Measurements from ENCODE around the gene MAGEB17.
"Not testable (repeated sequence)": the region's sequence is repeated elsewhere in the genome, so short reads cannot be mapped to it uniquely, and the experiment has no call there.

MAGEB17 gene, protein sequence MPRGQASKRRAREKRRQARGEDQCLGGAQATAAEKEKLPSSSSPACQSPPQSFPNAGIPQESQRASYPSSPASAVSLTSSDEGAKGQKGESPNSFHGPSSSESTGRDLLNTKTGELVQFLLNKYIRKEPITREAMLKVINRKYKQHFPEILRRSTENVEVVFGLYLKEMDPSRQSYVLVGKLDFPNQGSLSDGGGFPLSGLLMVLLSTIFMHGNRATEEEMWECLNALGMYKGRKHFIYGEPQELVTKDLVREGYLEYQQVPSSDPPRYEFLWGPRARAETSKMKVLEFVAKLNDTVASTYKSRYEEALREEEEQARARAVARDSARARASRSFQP

DNA sequence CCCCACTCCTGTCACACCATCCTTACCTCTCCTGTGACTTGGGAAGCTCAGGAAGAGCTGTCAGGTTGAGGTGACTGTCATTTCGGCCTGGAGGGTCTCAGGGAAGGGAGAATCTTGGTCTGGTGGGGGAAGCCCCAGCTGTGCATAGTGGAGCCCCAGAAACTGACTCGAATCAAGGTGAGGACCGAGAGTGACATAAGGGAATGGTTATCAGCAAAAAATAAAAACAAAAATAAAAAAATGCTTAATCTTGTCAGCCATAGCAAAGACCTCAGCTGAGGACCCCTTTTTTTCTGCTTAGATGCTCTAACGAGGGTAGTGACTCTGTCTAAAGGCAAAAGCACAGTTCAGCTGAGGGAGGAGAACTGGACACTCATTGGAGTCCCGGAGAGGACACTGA, at the start of gene MAGEB17:
Gene MAGEB17, plus strand, starts transcription at position 301 of the 400 bp plus-strand sequence. CDS start 2,902 bp downstream, outside the sequence.
- no peak for DNase-seq

DNA sequence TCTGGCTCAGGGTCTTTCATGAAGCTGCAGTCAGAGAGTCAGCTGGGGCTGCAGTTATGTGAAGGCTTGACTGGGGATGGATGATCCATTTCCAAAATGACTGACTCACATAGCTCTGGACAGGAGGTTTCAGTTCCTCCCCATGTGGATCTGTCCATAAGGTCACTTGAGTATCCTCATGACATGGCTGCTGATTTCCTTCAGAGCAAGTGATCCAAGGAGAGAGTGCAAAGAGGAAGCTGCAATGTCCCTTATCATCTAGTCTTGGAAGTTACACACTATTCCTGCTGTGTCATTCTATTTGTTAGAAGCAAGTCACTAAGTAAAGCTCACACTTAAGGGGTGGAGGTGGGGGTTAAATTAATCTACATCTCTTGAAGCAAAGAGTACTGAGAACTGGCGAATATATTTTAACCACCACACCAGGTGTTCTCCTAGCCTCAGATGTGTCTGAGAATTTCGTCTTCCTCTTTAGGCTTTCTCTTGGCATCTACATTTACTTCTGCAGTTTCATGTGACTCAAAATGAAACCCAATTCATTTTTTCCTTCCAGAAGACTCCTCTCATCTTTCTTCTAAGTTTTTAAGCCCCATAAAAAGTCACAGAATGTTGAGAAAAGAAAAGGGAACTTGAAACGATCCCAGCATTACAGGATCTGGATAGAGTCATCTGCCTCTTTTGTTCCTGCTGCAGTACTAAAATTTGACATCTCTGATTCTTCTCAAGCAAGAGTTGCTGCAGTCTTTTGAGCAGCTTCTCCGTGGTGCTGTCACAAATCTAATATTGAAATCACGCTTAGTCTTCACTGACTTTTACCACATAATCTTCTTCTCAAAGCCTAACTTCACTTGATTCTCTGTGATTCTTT, 47.7 kb upstream of the MAGEB17 start:
- DNase-seq = no peak

DNA sequence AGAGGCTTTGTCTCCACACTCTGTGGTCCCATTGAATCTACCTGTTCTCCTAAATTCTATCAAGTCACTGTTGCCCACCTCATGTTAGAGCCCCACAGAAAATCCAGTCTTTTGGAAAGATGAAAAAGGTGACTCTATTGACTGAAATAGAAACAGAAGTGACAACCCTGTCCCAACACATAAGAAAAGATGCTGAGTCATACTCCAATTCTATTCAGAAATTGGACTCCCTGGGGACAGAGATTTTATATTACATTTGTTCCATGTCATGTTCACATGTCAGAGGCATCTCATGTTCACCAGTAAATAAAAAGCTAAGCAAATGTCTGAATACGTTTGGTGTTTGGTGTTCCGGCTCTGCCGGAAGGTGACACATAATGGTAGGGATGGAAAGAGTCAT, 46.9 kb upstream of the MAGEB17 start:
- DNase-seq = no peak

DNA sequence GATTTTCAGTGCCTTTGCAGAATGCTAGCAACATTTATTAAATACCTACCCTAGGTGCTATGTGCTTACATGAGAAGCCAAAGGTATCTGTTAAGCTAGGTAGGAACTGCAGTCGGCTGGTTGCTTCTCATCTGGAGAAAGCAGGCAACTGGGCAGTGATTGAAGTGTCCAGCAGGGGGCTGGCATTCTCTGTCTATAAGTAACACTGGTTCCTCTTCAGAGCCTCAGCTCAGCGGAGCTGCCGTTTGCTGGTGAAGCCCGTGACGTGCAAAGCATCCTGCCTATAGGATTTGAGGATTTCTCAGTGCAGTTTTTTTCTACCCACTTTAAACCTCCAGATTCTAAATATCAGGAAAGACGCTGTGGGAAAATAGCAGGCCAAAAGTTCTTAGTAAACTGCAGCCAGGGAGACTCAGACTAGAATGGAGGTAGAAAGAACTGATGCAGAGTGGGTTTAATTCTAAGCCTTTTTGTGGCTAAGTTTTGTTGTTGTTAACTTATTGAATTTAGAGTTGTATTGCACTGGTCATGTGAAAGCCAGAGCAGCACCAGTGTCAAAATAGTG, 44.0 kb upstream of the MAGEB17 start, which contains the start of gene GRPR:
Gene GRPR, plus strand, starts transcription at position 344 of the 565 bp plus-strand sequence. CDS start 389 bp downstream, outside the sequence.
- DNase-seq = peak; percentile 64

DNA sequence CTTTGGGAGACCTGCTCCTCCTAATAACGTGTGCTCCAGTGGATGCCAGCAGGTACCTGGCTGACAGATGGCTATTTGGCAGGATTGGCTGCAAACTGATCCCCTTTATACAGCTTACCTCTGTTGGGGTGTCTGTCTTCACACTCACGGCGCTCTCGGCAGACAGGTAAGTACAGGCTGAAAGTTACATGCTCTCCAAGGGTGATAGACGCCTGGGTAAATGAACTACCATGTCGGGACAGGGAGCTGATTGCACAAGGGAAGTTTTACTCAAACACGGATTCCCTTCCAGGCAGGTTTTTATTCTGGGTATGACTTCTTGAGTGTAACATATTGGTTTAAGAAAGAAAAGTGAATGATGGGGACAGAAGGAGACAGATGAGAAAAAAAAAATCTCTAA, 43.1 kb upstream of the MAGEB17 start:
- DNase-seq = no peak

DNA sequence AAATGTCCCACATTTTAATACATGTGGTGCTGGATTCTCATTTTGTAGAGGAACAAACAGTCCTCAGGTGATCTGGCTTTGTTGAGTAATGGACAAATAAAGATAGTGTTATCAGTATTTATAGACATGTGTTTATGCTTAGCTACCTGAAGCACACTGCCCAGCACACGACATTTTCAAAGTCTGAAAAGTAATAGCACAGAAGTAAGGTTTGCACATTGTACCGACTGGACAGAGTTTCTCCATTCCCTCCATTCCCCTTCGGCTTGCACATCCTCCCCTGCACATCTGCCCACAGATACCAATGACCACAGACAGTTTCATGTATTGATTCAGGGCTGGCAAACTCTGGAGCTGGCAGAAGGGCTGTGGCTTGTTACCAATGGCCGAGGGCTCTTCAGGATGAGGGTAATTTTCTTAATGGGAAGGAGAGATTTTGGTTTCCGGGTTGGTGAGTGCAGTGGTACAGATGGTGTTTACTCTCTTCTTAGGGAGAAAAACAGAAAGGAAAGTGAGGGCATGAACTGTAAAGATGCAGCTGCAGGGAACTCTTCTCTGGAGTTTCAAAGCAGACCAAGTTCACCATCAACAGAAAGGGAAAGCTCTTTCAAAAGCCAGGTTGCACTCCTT, 41.6 kb upstream of the MAGEB17 start:
- DNase-seq = no peak

DNA sequence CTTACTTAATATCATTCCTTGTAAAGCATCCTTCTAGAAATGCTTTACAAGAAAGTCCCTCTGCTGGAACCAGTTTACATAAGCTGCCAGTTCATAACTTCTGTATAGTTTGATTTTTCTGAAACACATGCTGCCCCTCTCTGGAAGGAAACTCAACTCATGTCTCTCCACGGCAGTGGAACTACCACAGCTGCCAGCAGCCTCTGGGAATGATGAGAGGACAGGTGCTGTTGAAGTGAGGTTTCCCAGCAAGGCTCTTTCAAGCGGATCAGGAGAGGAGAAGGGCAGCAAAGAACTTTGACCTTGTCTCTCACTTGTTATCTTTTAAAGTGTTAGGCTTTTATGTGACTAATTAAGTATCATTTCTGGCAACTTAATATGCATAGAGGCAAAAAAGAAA, 36.6 kb upstream of the MAGEB17 start:
- DNase-seq = no peak

DNA sequence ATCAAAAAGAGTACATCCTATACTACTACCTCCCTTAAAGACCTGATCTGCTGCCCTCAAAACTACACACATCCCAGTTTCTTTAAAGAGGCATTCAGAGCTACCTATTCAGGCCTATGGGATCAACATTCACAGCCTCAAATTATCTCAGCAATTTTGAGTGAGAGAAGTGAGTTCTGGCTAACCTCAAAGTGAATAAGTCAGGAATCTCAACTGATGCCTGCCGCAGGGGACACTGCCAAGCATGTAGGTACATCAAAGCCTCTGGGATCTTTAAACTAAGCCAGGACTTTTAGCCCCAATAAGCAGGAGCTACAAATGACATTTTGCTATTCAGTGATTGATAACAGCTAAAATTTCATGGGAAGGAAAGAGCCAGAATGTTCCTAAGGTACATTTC, 32.3 kb upstream of the MAGEB17 start:
- DNase-seq = no peak

DNA sequence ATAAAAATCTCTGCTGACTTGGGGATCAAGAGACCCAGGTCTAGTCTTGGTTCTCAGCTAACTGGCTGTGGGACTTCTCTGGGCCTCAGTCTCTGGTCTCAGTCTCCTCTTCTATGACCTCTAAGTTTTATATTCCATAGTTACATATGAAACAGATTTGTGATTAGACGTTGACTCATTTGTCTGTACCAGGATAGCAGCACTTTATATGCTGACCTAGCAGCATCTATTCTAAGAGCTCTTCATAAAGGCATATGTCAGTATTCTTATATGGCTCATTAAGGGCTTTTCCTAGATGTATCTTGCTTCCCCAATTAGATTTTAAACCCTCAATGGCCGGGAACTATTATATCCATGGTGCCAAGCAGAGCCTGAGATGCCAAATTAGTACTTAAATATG, 31.2 kb upstream of the MAGEB17 start:
- no peak for DNase-seq

DNA sequence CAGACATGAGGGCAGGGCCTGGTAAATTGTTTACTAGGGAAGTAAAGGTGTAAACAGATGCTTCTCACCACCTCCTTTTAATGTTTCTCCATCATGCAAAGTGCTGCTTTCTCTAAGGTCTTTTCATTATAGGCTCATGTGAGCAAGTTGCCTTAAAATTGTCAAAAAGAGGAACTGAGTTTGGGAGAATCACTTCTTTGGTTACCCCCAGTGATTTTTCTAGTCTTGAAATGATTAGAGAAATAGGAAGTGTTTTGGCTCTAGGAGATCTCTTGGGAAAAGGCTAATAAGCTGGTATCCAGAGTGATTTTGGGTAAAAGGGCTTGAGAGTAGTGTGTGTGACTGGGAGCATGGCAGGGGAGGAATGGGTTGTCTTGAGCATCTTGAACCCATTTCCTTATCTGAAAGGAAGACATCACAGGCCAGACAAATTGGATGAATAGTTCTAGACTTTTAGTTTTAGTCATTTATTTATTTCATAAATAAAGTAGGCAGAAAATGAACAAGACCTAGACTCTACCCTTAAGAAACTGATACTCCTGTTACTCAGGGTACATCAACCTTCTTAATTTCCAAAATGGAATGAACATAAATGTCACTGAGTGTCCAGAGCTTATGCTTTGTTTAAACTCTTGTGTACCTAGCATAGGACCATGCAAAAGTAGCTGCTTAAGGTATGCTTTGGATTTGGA, 29.7 kb upstream of the MAGEB17 start:
- no peak for DNase-seq

DNA sequence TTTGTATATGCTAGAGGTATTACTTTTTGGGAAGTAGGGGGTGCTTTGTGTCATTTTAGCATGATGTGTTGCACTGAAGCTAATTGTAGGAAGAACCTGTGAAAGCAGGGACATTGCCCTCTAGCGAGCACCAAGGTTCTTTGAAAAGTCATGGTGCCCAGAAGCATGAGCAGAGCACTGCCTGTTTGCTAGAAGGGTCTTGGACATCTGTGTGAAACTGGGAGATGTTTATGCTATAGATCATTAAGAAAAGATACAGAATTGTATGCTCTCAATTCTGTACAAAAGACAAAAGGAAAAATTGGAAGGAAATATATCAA, 29.2 kb upstream of the MAGEB17 start:
- DNase-seq = no peak

DNA sequence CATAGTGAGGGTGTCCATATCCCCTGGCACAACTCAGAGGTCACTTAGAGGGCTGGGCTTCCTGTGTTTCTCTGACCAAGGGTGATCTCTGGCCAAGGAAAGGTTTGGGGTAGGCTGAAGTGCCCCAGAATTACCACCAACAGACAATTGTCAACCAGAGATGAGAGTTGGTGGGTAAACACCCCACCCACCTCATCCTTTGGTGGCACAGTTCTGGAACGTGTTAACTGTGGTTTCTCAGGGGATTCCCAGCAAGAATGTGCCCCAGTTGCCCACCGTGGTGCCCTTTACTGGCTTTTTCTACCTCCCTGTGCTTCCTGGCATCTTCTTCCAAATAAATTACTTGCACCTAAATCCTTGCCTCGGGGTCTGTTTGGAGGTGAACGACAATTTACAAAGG, 26.8 kb upstream of the MAGEB17 start:
- DNase-seq = no peak

DNA sequence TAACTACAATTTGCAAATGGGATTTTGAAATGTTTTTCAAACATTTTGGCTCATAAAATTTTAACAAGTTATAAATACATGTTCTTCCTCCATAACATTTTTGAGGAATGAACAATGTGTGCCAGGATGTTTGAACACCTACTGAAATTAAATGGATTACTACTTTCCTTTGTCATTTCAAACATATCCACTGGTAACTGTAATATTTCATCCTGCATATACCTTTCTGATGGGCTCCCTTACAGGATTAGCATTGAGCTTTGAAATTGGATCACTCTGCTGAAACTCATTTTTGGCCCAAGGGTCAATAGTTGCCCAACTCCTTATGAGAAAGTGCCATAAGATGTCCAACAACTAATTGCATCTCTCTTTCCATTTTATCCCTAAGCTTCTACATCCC, 26.3 kb upstream of the MAGEB17 start:
- DNase-seq = no peak

DNA sequence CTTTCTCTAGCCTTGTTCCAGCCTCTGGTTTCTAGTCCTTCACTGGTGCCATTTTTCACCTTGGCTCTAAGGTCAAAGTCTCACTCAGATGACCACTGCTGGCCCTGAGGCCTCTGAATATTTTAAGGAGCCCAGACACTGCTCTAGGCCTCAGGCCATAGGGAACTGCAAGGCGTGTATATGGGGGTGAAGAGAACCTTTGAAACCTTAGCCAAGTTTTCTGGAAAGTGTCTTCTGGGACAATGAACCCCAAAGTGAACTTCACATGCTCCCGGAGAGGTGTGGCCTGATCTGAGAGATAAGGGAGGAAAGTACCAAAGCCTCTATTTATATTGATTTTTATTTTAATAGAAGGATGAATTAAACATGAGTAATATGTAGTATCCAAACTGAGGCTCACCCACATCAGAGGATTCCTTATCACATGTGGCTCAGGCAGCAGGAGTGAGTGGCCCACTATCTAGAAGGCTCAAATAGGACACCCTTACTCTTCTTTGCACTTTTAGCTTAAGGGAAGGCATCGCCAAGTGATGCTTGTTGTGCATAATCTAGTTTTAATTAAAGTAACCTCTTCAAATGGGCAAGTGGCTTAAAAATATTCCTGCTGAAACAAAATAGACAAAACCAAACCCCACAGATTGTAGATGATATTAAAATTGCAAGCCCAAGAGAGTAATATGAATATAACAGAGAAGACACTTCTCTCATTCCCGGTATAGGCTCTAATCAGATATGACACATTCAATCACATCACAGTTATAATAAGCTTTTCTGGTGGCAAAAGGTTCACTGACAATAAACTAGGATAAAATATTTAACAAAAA, 25.6 kb upstream of the MAGEB17 start:
- DNase-seq = no peak

DNA sequence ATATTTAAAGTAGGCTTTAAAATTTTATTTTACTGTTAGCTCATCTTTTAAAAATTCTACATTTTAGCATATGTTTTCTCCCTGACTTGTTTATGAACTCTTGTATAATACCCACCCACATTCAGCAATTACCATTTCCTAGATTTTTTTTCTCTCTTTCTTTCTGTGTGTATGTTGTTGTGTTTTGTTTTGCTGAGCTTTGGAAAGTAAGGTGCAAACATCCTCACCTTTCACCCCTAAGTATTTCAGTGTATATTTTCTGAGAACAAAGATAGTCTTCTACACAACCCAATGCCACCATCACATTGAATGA, 25.1 kb upstream of the MAGEB17 start:
- no peak for DNase-seq

DNA sequence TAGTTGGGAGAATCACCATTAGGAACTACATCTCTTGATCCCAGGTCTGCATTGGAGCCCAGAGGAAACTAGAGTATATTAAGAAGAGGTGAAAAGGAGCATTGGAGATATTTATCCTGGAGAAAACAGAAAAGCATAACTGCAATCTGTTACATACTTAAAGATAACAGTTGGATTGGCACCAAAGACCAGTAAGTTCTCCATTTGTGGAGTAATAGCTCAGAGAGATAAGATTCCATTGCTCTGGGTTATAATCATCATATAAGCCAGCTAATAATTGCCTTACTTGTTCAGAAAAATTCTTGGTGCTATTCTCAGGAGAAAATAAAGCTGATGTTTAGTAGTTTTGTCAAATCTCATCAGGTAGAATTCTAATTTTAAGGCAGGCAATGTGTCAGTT, 23.3 kb upstream of the MAGEB17 start:
- no peak for DNase-seq

DNA sequence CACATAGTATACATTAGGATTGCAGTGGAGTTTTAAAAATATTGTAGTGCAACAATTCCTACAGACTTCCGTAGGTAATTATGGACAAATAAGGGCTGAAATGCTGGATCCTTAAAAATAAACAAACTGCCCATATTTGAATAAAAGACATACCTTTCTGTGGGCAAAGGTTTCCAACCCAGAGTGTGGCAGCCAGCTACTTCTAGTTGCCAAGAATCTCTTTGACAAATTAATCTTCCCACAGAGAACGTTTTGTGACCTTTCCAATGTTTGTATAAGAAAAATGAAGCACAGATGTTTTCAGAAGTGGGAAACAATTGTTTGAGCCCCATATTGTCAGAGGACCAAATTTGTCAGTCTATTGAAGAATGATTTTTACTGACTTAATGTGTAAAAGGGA, 22.9 kb upstream of the MAGEB17 start:
- DNase-seq = no peak

DNA sequence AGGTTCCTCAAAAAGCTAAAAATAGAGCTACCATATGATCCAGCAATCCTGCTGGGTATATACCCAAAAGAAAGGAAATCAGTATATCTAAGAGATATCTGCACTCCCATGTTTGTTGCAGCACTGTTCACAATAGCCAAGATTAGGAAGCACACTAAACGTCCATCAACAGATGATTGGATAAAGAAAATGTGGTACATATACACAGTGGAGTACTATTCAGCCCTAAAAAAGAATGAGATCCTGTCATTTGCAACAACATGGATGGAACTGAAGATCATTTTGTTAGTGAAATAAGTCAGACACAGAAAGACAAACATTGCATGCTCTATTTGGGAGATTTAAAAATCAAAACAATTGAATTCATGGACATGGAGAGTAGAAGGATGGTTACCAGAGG, 22.2 kb upstream of the MAGEB17 start:
- not testable (repeated sequence) for DNase-seq

DNA sequence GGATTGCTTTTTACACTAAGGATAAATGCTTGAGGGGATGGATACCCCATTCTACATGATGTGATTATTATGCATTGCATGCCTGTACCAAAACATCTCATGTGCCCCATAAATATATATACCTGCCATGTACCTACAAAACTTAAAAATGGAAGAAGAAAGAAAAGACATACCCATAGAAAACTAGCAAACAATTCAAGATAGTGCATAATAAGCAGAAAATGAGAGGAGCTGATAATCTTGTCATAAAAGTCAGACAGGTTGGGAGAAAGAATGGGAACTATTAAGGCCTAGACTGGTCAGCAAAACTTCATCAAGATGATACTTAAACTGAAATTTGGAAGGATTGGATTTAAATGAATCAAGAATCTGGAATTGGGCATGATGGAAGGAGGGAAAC, 21.6 kb upstream of the MAGEB17 start:
- DNase-seq = no peak

DNA sequence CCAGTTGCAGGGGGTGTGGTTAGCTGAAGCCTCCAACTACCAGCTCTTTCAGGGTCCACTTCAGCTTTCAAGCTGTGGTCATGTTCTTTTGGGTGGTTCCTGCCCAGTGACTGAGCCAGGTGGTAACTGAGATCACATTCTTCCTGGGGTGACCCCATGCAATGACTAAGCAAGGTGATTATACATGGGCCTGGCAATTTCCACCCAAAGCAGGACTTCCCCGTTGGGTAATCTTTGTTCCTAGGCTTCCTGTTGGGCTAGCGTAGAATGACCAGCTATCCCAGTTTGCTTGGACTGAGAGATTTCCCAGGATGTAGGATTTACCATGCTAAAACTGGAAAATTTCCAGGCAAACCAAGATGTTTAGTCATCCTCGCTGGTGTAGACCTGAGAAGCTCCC, 18.4 kb upstream of the MAGEB17 start:
- DNase-seq = no peak

DNA sequence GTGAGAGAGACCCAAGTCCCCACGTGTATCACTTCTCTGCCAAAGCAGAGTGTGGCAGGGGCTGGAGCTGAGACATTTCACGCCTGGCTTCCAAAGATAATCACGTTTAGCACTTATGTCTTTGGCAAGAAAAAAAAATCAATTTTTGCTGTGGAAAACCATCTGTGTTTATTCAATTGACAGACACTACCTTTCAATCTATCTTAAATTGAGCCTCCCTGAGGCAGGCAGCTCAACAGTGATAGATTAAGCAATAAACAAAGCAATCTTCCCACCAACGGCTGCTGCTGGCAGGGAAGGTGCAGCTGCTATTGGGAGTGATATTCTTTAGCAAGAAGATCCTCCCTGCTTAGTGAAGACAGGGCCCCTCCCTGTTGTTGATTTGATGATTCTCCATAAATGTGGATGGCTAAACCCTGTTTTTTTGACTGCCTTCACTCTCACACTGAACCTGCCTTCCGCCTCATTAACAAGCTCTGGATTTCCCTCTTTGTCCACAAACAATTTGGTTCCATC, 11.6 kb upstream of the MAGEB17 start:
- peak; percentile 18 for DNase-seq
